NCI-H2196 treated with DMSO at 0.1 percent for 48 hours (cell line): ENCODE results near the gene TNS3.

Source experiments
- DNase-seq: peaks from one replicate; lab custom pipeline; 2025; ENCODE audit not compliant: unreplicated experiment; lab: John Stamatoyannopoulos, UW

Gene TNS3

GRCh38 chr7:47356261-47356660, 225.7 kb downstream of the TNS3 start:
- DNase-seq: no peak

- DNase-seq: no peak
Measured at GRCh38 chr7:47355684-47356083, 226.2 kb downstream of the TNS3 start.

- no peak for DNase-seq
Measured at GRCh38 chr7:47354831-47355541, 226.9 kb downstream of the TNS3 start.

GRCh38 chr7:47354071-47354470, 227.8 kb downstream of the TNS3 start:
- no peak for DNase-seq

GRCh38 chr7:47352394-47352968, 229.4 kb downstream of the TNS3 start:
- DNase-seq: no peak

- no peak for DNase-seq
Measured at GRCh38 chr7:47351233-47352154, 230.4 kb downstream of the TNS3 start.

- no peak for DNase-seq
Measured at GRCh38 chr7:47350425-47350824, 231.5 kb downstream of the TNS3 start.

- no peak for DNase-seq
Measured at GRCh38 chr7:47349401-47349800, 232.5 kb downstream of the TNS3 start.

- no peak for DNase-seq
Measured at GRCh38 chr7:47347816-47348385, 234.0 kb downstream of the TNS3 start.

- DNase-seq: no peak
Measured at GRCh38 chr7:47347346-47347745, 234.6 kb downstream of the TNS3 start.

- no peak for DNase-seq
Measured at GRCh38 chr7:47346377-47346914, 235.5 kb downstream of the TNS3 start.

GRCh38 chr7:47345857-47346298, 236.0 kb downstream of the TNS3 start:
- DNase-seq: no peak

GRCh38 chr7:47344171-47344955, 237.5 kb downstream of the TNS3 start:
- DNase-seq: no peak

- no peak for DNase-seq
Measured at GRCh38 chr7:47343061-47343455, 238.9 kb downstream of the TNS3 start.

GRCh38 chr7:47342296-47343060, 239.4 kb downstream of the TNS3 start:
- DNase-seq: no peak

GRCh38 chr7:47340517-47340916, 241.4 kb downstream of the TNS3 start:
- no peak for DNase-seq

GRCh38 chr7:47338026-47338425, 243.9 kb downstream of the TNS3 start:
- DNase-seq: no peak

- no peak for DNase-seq
Measured at GRCh38 chr7:47337531-47337930, 244.4 kb downstream of the TNS3 start.
